SHP77 (cell line): ENCODE data around the gene SMAD9.

Source experiments
- DNase-seq, 2 experiments: peaks; one replicate each; lab custom pipeline; 2025; lab: John Stamatoyannopoulos, UW

Gene SMAD9

GRCh38 chr13:36919833-36920615 is at the start of gene SMAD9:
SMAD9 (minus strand) TSS chr13:36920238; CDS start chr13:36879689, 40,549 bp downstream.
- DNase-seq = peak; percentile 33 to 71

- DNase-seq = no peak
Measured at GRCh38 chr13:36966404-36966803, 46.4 kb upstream of the SMAD9 start.

DNA sequence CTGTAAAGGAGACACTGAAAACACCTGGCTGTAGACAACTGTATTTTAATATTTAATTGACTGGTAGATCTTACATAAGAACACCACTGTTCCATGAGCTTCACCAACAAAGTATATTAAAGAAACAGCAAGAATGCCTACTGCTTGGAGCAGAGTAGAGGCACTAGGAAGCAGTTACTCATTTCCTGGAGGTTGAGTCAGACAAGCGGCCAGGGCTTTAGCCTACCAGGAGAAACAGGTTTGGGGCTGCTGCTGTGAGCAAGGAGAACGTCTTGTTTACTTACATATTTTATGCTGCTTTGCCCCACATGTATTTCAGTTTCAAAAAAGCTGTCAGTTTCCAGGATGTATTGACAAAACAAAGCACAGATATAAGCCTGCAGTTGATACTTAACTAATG is 45.7 kb upstream of the SMAD9 start:
- DNase-seq = no peak

- DNase-seq = no peak
Measured at GRCh38 chr13:36959456-36960116, 39.5 kb upstream of the SMAD9 start.

- DNase-seq = no peak
Measured at GRCh38 chr13:36954542-36954941, 34.5 kb upstream of the SMAD9 start.

GRCh38 chr13:36950920-36951319 is 30.9 kb upstream of the SMAD9 start:
- DNase-seq = no peak

DNA sequence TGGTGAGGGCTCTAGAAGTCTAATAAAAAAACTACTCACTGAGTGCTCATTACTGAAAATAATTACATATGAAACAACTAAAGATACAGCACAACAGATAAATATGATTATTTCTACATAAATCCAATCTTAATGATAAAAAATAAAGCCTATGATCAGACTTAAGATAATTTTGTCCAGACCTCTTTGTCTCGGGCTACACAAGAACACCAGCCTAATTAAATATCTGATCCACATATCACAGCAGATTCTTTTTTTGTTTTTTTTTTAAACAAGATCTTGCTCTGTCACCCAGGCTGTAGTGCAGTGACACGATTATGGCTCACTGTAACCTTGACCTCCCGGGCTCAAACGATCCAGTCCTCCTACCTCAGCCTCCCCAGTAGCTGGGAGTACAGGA is 30.3 kb upstream of the SMAD9 start:
- DNase-seq = no peak

DNA sequence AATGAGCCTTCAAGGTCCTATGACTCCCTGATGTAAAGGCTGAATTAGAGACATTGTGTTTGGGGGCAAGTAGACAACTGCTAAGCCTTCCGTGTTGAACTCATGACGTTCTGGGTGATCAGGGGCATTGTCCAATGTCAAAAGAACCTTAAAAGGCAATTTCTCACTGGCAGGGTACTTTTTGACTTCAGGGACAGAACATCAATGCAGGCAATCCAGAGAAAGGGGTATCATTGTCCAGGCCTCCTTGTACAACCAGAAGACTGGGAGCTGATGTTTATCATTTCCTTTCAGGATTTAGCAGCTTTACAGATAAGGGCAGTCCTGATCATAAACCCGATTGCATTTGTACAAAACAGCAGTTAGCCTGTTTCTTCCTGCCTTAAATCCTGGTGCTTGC is 25.0 kb upstream of the SMAD9 start:
- no peak for DNase-seq

DNA sequence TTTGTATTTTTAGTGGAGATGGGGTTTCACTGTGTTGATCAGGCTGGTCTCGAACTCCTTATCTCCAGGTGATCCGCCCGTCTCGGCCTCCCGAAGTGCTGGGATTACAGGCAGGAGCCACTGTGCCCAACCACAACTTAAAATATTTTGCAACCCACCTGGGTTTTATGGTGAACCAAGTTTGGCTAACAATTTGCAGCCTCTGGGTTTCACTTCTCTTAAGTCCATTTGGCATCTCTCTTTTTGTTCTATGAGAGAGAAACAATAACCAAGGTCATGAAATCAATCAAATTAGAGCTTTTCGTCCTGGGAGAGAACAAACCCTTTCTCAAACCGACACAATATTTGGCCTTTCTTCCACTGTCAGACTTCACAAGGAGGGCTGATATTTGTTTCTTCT is 5.6 kb upstream of the SMAD9 start:
- no peak for DNase-seq

DNA sequence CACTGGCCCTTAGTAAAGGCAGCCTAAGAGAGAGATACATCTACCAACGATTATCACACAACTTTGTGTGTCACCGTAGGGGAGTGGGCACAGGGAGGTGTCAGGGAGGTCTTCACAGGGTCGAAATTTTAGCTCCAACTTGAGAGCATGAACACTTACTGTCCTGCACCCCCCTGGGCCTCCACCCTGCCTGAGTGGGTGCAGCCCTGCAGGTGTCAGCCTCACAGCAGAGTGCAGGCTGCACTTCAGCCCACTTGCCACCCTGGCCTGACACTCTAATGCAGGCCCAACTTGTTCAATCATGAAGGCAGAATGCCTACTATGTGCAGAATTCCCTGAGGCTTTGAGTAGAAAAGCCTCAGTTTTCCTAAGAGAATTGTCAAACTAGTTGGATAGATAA is 4.0 kb upstream of the SMAD9 start:
- no peak for DNase-seq

- no peak for DNase-seq
Measured at GRCh38 chr13:36921631-36922301, 1.7 kb upstream of the SMAD9 start.

DNA sequence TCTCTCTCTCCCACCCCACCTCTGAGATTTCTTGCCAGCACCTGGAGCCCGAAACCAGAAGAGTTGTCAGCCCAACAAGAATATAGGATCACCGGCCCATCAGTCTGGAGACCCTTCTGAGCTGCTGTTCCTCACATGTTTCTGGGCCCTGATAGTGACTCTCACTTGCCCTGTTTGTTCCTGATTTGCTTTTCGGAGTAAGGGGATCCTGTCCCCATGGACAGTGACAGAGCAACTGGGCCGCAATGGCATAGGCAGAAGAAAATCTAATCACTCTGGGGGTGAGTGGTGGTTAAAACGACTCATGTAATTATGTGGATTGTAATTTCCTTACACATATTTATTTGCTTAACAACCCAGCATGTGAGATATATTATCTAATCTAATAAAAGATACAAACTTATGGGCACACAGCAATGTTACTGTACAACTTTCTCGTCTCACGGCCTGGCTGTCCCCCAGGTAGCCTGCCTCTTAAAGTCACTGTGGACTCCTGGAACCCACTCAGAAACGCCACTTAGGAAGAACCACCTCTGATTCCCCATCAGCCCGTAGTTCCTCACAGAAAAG is 663 bp upstream of the SMAD9 start:
- DNase-seq = no peak

GRCh38 chr13:36919171-36919832 is 736 bp downstream of the SMAD9 start:
- DNase-seq = peak; percentile 52 to 58

- DNase-seq = no peak
Measured at GRCh38 chr13:36918246-36919131, 1.5 kb downstream of the SMAD9 start.

- no peak for DNase-seq
Measured at GRCh38 chr13:36917311-36917710, 2.7 kb downstream of the SMAD9 start.

GRCh38 chr13:36915896-36916640 is 4.0 kb downstream of the SMAD9 start:
- no peak for DNase-seq

- no peak for DNase-seq
Measured at GRCh38 chr13:36915106-36915505, 4.9 kb downstream of the SMAD9 start.

GRCh38 chr13:36914648-36915047 is 5.4 kb downstream of the SMAD9 start:
- no peak for DNase-seq

GRCh38 chr13:36913463-36913862 is 6.6 kb downstream of the SMAD9 start:
- no peak for DNase-seq

DNA sequence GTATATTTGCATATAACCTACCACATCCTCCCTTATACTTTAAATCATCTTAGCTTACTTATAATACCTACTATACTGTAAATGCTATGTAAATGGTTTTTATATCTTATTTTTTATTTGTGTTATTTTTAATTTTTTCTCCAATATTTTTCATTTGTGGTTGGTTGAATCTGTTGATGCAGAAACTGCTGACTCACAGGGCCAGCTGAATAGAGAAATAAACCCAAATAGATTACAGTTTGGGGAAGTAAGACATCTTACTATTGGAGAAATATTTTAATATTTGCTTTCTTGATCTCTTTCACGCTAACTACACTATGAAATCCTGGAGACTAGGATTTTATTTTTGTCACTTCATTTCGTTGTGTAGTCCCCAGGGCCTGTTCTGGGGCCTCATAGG is 7.1 kb downstream of the SMAD9 start:
- no peak for DNase-seq
